IMR-90 (cell line): ENCODE data around the gene CTNNA2. TPM values are rescaled to one million over a fixed set of nuclear protein-coding genes. Genes with fewer than 3 reads are reported as not detected.

ENCODE experiments used
- ATAC-seq: fragments of 200-7000 bp; cut with Tn5 transposase; 2 replicates; pipeline ENCODE4 v1.9.1; 2020; ENCODE audit warnings: low read depth, mild to moderate bottlenecking, moderate library complexity
- BruUV-seq: library from RNA; stranded (reverse); fragments of 400-500 nt; replicated peaks from 2 replicates; lab custom pipeline; 2021; lab: Mats Ljungman, UMichigan
- CTCF ChIA-PET: fragments of 300-600 bp; formaldehyde crosslinking; extraction: SDS; loops from one replicate; lab custom pipeline; 2021; ENCODE audit warnings: antibody characterized with exemption; lab: Yijun Ruan, JAX
- POLR2A ChIA-PET: fragments of 300-600 bp; sonication (Branson Sonifier 250); formaldehyde crosslinking; loops from one replicate; lab custom pipeline; 2022; ENCODE audit warnings: antibody characterized with exemption; ENCODE audit not compliant: unreplicated experiment; lab: Charles Lee
- DNase-seq: peaks from one replicate; pipeline ENCODE4 v3.0.0; 2013
- H2AFZ ChIP-seq: replicated peaks from 2 replicates; pipeline ENCODE3; 2013; ENCODE audit warnings: low read length, mild to moderate bottlenecking; ENCODE audit not compliant: poor library complexity
- H2AK5ac ChIP-seq: 2 replicates; pipeline ENCODE4 v1.6.1; 2013; ENCODE audit warnings: low read depth, low read length, inconsistent platforms
- H2AK9ac ChIP-seq: replicated peaks from 2 replicates; pipeline ENCODE3; 2013; ENCODE audit warnings: mild to moderate bottlenecking, low read depth, low read length, moderate library complexity; ENCODE audit not compliant: poor library complexity
- H2BK120ac ChIP-seq: 2 replicates; pipeline ENCODE4 v1.6.1; 2013; ENCODE audit warnings: low read depth, low read length, inconsistent platforms
- H2BK15ac ChIP-seq: 3 replicates; pipeline ENCODE4 v1.6.1; 2013; ENCODE audit warnings: low read depth, low read length, inconsistent platforms
- H2BK20ac ChIP-seq: 2 replicates; pipeline ENCODE4 v1.6.1; 2013; ENCODE audit warnings: low read depth, mild to moderate bottlenecking, inconsistent platforms, low read length, moderate library complexity
- H2BK5ac ChIP-seq: 2 replicates; pipeline ENCODE4 v1.6.1; 2013; ENCODE audit warnings: mild to moderate bottlenecking, low read depth, low read length, inconsistent platforms; ENCODE audit not compliant: poor library complexity, severe bottlenecking
- H3K14ac ChIP-seq: replicated peaks from 2 replicates; pipeline ENCODE4 v1.6.1; 2013; ENCODE audit warnings: low read depth, low read length, inconsistent platforms
- H3K18ac ChIP-seq: 2 replicates; pipeline ENCODE4 v1.6.1; 2013; ENCODE audit warnings: low read depth, low read length, control low read depth
- H3K23ac ChIP-seq: 2 replicates; pipeline ENCODE4 v1.6.1; 2013; ENCODE audit warnings: low read depth, low read length, inconsistent platforms
- H3K27ac ChIP-seq: 2 replicates; pipeline ENCODE4 v1.5.1; 2013; ENCODE audit warnings: mild to moderate bottlenecking, control low read depth, low read length; ENCODE audit not compliant: insufficient read depth
- H3K27me3 ChIP-seq: 2 replicates; pipeline ENCODE4 v1.6.1; 2013; ENCODE audit warnings: low read length; ENCODE audit not compliant: control insufficient read depth, insufficient read depth
- H3K36me3 ChIP-seq: 2 replicates; pipeline ENCODE4 v1.6.1; 2013; ENCODE audit warnings: low read length, mixed read lengths; ENCODE audit not compliant: control insufficient read depth, insufficient read depth
- H3K4ac ChIP-seq: 2 replicates; pipeline ENCODE4 v1.6.1; 2013; ENCODE audit warnings: low read depth, low read length, inconsistent platforms
- H3K4me1 ChIP-seq: 2 replicates; pipeline ENCODE4 v1.6.1; 2013; ENCODE audit warnings: low read length, mixed read lengths; ENCODE audit not compliant: control insufficient read depth, insufficient read depth
- H3K4me2 ChIP-seq: 2 replicates; pipeline ENCODE4 v1.6.1; 2013; ENCODE audit warnings: low read depth, mild to moderate bottlenecking, control low read depth, low read length, moderate library complexity
- H3K4me3 ChIP-seq: 2 replicates; pipeline ENCODE4 v1.5.1; 2013; ENCODE audit warnings: low read depth, mild to moderate bottlenecking, control low read depth, low read length, moderate library complexity; ENCODE audit not compliant: insufficient read depth
- H3K56ac ChIP-seq: 2 replicates; pipeline ENCODE4 v1.6.1; 2013; ENCODE audit warnings: low read length, inconsistent platforms; ENCODE audit not compliant: insufficient read depth; ENCODE audit errors: extremely low read depth
- H3K79me1 ChIP-seq, 2 experiments: 2 replicates each; pipeline ENCODE4 v1.6.1; 2013; ENCODE audit warnings: low read length in 2 of 2, inconsistent platforms in 1 of 2, low read depth in 1 of 2
- H3K9ac ChIP-seq: 2 replicates; pipeline ENCODE4 v1.6.1; 2013; ENCODE audit warnings: low read depth, low read length, control low read depth
- H3K9me1 ChIP-seq: 2 replicates; pipeline ENCODE4 v1.6.1; 2013; ENCODE audit warnings: low read length, inconsistent platforms; ENCODE audit not compliant: insufficient read depth
- H3K9me3 ChIP-seq: 2 replicates; pipeline ENCODE4 v1.6.1; 2013; ENCODE audit warnings: low read length; ENCODE audit not compliant: control insufficient read depth, insufficient read depth
- H4K20me1 ChIP-seq: 2 replicates; pipeline ENCODE4 v1.6.1; 2013; ENCODE audit warnings: low read length, inconsistent platforms; ENCODE audit not compliant: insufficient read depth
- H4K5ac ChIP-seq: 2 replicates; pipeline ENCODE4 v1.6.1; 2013; ENCODE audit warnings: mild to moderate bottlenecking, low read depth, low read length, control low read depth
- H4K8ac ChIP-seq, 2 experiments: 2 replicates each; pipeline ENCODE4 v1.6.1; 2013; ENCODE audit warnings: low read depth in 2 of 2, low read length in 2 of 2, control low read depth in 1 of 2, inconsistent platforms in 1 of 2
- H4K91ac ChIP-seq: 2 replicates; pipeline ENCODE4 v1.6.1; 2013; ENCODE audit warnings: low read depth, low read length, inconsistent platforms; ENCODE audit not compliant: insufficient read depth
- CEBPB ChIP-seq: IDR thresholded peaks from 2 replicates; pipeline ENCODE4 v1.6.1; 2012; ENCODE audit warnings: low read depth, low read length, improper control_type of control experiment
- CHD1 ChIP-seq: IDR thresholded peaks from 2 replicates; pipeline ENCODE4 v1.6.1; 2012; ENCODE audit warnings: low read depth, low read length, improper control_type of control experiment
- CTCF ChIP-seq: conservative IDR thresholded peaks from 2 replicates; pipeline ENCODE4 v1.5.1; 2012; ENCODE audit warnings: mild to moderate bottlenecking, low read depth, low read length, improper control_type of control experiment
- FOS ChIP-seq: fragments of 150-350 bp; IDR thresholded peaks from 2 replicates; pipeline ENCODE4 v1.6.1; 2016; ENCODE audit warnings: low read depth, low read length
- MAFK ChIP-seq: IDR thresholded peaks from 2 replicates; pipeline ENCODE4 v1.6.1; 2012; ENCODE audit warnings: low read depth, low read length, improper control_type of control experiment
- NFE2L2 ChIP-seq: fragments of 150-350 bp; IDR thresholded peaks from 2 replicates; pipeline ENCODE4 v1.6.1; 2016; ENCODE audit warnings: low read depth, mild to moderate bottlenecking, low read length
- WGBS, 2 experiments: methylation state at CpG; one replicate each; pipeline versions ENCODE4 v1.1.5 to v1.1.7; 2013; ENCODE audit warnings: missing lambda C conversion rate in 2 of 2; ENCODE audit not compliant: insufficient read length in 1 of 2; ENCODE audit errors: extremely low coverage in 2 of 2; 5-methylcytosine and 5-hydroxymethylcytosine counted together
- dilution Hi-C: fragments of 300-500 bp; cut with HindIII; formaldehyde crosslinking; loops from one replicate; pipeline ENCODE4 v1.14.3; 2018; ENCODE audit warnings: low sequenced_read_pairs; ENCODE audit not compliant: unreplicated experiment
- in situ Hi-C: fragments of 300-500 bp; cut with MboI; formaldehyde crosslinking; loops from 3 replicates; pipeline ENCODE4 v1.14.3; 2019; ENCODE audit warnings: low sequenced_read_pairs, inconsistent platforms, mixed read lengths
- intact Hi-C: fragments of 100-400 bp; cut with micrococcal nuclease; formaldehyde crosslinking; loops from 2 replicates; pipeline ENCODE4 v1.10.0; 2022
- polyA plus RNA-seq, 3 experiments: library from polyadenylated mRNA; depleted of rRNA; stranded (reverse); fragments of >200 nt; gene quantifications; 2 replicates each; pipeline ENCODE4 v1.2.3, GENCODE V29; 2012; ENCODE audit warnings: low replicate concordance in 1 of 3
- total RNA-seq: library from RNA; depleted of rRNA; stranded (reverse); fragments of >200 nt; gene quantifications from 2 replicates; pipeline ENCODE4 v1.2.3, GENCODE V29; 2012

The CTNNA2 gene
- total and polyA plus RNA-seq, 2 of the 4 experiments (the other 2 are of a cell fraction): not detected

GRCh38 chr2:79593237-79593867 is 80.5 kb downstream of the CTNNA2 start:
- DNase-seq (no peak), ATAC-seq (no peak)
- Histone ChIP-seq H3K27me3 (no peaks in the 10 kb centered on the region), H4K20me1 (no peaks in the 10 kb centered on the region), H4K91ac (no peak overlapping the region), H3K4me1 (no peaks in the 10 kb centered on the region), H3K4ac (no peak overlapping the region), H2AFZ (no peak overlapping the region), H2BK5ac (no peak overlapping the region), H2AK5ac (no peak overlapping the region), H2AK9ac (no peak overlapping the region), H4K5ac (no peak overlapping the region), H3K4me2 (no peak overlapping the region), H3K79me1 (no peaks in the 10 kb centered on the region), H3K14ac (no peak overlapping the region), H3K9me3 (no peaks in the 10 kb centered on the region), H4K8ac (no peak overlapping the region), H2BK20ac (no peak overlapping the region), H2BK120ac (no peak overlapping the region), H3K9ac (no peak overlapping the region), H3K4me3 (no peak overlapping the region), H3K18ac (no peak overlapping the region), H2BK15ac (no peak overlapping the region), H3K56ac (no peak overlapping the region), H3K36me3 (no peaks in the 10 kb centered on the region), H3K9me1 (no peaks in the 10 kb centered on the region), H3K23ac (no peak overlapping the region), H3K27ac (no peak overlapping the region)
- dilution Hi-C loops (no loop called here), intact Hi-C loops (no loop called here), in situ Hi-C loops (no loop called here)
- WGBS, 2 experiments: 50% methylated on average over 2 of the region's 4 CpGs; no CpG with 5 or more reads in 1 of the 2 experiments
- TF ChIP-seq NFE2L2 (no peak), MAFK (peak; percentile 100), FOS (no peak), CTCF (no peak), CEBPB (no peak), CHD1 (no peak)
- ChIA-PET CTCF (no interaction called here), POLR2A (no interaction called here)
- BruUV-seq: no TSS peak
